ENCODE data around the gene EFNB3.

GRCh38 chr17:7747635-7748071 is 42.7 kb downstream of the EFNB3 start:
- TF ChIP-seq CTCF (IDR thresholded peaks at IDR 0.05; ENCODE audit: low read depth, low read length, poor library complexity, severe bottlenecking) (no peak), EZH2phosphoT487 (IDR thresholded peaks at IDR 0.05; ENCODE audit: borderline replicate concordance, low read length) (no peak)

All from DOHH2 (cell line).